ENCODE measurements around the gene ZBTB7A.

ZBTB7A gene

GRCh38 chr19:4094291-4094690 lies 27.6 kb upstream of the ZBTB7A start:
- no peak for DNase-seq (ENCODE audit: low spot score)

GRCh38 chr19:4093643-4094175 lies 27.0 kb upstream of the ZBTB7A start:
- DNase-seq (ENCODE audit: low spot score): no peak

GRCh38 chr19:4090356-4091220 lies 23.9 kb upstream of the ZBTB7A start:
- DNase-seq (ENCODE audit: low spot score): no peak

- DNase-seq (ENCODE audit: low spot score): no peak
Measured at GRCh38 chr19:4089946-4090345, 23.2 kb upstream of the ZBTB7A start.

- no peak for DNase-seq (ENCODE audit: low spot score)
Measured at GRCh38 chr19:4089400-4089908, 22.8 kb upstream of the ZBTB7A start.

- DNase-seq (ENCODE audit: low spot score): no peak
Measured at GRCh38 chr19:4088975-4089374, 22.3 kb upstream of the ZBTB7A start.

GRCh38 chr19:4087787-4088679 lies 21.3 kb upstream of the ZBTB7A start:
- DNase-seq (ENCODE audit: low spot score): no peak

- no peak for DNase-seq (ENCODE audit: low spot score)
Measured at GRCh38 chr19:4086411-4086867, 19.7 kb upstream of the ZBTB7A start.

GRCh38 chr19:4084547-4084877 lies 17.8 kb upstream of the ZBTB7A start:
- no peak for DNase-seq (ENCODE audit: low spot score)

GRCh38 chr19:4083677-4084546 lies 17.2 kb upstream of the ZBTB7A start:
- DNase-seq (ENCODE audit: low spot score): no peak

GRCh38 chr19:4082172-4082571 lies 15.5 kb upstream of the ZBTB7A start:
- DNase-seq (ENCODE audit: low spot score): no peak

GRCh38 chr19:4081441-4082129 lies 14.9 kb upstream of the ZBTB7A start:
- DNase-seq (ENCODE audit: low spot score): no peak

GRCh38 chr19:4080473-4080872 lies 13.8 kb upstream of the ZBTB7A start:
- no peak for DNase-seq (ENCODE audit: low spot score)

GRCh38 chr19:4077800-4078684 lies 11.3 kb upstream of the ZBTB7A start:
- no peak for DNase-seq (ENCODE audit: low spot score)

GRCh38 chr19:4077007-4077374 lies 10.3 kb upstream of the ZBTB7A start:
- DNase-seq (ENCODE audit: low spot score): no peak

- no peak for DNase-seq (ENCODE audit: low spot score)
Measured at GRCh38 chr19:4075373-4075772, 8.7 kb upstream of the ZBTB7A start.

- no peak for DNase-seq (ENCODE audit: low spot score)
Measured at GRCh38 chr19:4071610-4072009, 4.9 kb upstream of the ZBTB7A start.

- DNase-seq (ENCODE audit: low spot score): no peak
Measured at GRCh38 chr19:4069331-4069959, 2.7 kb upstream of the ZBTB7A start.

Measured in HuH-7 (cell line).